Measurements from ENCODE around the gene EGLN1. TPM values are rescaled to one million over a fixed set of nuclear protein-coding genes. Genes with fewer than 3 reads are reported as not detected.

EGLN1 gene
- total RNA-seq, 4 donors from 2014 or later = 53.2 to 76.7 (median 60.1) TPM

DNA sequence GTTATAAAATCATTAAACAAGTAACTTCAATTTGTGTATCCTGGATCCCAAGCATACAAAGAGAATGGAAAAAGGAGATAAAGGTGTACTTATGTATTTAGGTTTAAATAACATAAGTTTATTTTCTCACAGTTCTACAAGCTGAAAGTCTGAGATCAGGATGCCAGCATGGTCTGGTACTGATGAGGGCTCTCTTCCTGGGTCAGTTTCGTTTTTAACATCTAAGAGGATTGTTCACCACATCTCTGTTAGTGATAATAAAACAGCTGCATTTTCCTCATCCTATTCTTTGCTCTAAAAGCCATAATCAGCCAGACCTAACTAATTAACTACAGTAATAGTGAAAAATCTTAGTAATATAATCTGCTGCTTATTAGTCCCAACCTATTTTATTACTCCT, 5.2 kb downstream of the EGLN1 start:
- peak overlapping the region in 1 of 4 donors; percentile 98 for H3K27ac ChIP-seq
- H3K4me1 ChIP-seq = peaks cover 0 to 79% (median 35%) of the 10 kb centered on the region in 4 donors

DNA sequence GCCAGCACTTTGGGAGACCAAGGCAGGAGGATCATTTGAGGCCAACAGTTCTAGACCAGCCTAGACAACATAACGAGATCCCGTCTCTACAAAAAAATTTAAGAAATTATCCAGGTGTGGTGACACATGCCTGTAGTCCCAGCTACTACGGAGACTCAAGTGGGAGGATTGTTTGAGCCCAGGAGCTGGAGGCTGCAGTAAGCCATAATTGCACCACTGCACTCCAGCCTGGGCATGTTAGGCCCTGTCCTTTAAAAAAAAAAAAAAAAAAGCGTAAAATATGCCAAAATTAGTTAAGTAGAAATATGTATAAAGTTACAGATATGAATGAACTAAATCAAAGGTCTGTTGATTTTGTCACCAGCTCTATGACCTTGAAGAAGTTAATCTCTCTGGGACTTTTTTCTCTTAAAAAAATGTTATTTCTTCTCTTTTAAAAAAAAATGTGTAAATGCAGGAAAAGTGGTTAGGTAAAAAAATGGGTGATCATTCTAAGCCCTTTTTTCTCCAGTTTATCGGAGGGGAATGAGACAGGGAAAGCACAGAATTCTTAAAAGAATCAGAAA, 7.0 kb downstream of the EGLN1 start:
- Histone ChIP-seq H3K36me3 (no peaks in the 10 kb centered on the region), H3K27me3 (no peaks in the 10 kb centered on the region), H3K27ac (no peak overlapping the region), H3K9me3 (no peaks in the 10 kb centered on the region), H3K4me3 (peak overlapping the region in 1 of 4 donors; percentile 91), H3K4me1 (peaks cover 0 to 94% (median 39%) of the 10 kb centered on the region in 4 donors)
- DNase-seq (ENCODE audit: low spot score in 2 of 2) = no peak
- no peak for TF ChIP-seq POLR2A (IDR thresholded peaks at IDR 0.05)
- TF ChIP-seq EP300 (IDR thresholded peaks at IDR 0.05) = no peak
- TF ChIP-seq, protein P1, sequence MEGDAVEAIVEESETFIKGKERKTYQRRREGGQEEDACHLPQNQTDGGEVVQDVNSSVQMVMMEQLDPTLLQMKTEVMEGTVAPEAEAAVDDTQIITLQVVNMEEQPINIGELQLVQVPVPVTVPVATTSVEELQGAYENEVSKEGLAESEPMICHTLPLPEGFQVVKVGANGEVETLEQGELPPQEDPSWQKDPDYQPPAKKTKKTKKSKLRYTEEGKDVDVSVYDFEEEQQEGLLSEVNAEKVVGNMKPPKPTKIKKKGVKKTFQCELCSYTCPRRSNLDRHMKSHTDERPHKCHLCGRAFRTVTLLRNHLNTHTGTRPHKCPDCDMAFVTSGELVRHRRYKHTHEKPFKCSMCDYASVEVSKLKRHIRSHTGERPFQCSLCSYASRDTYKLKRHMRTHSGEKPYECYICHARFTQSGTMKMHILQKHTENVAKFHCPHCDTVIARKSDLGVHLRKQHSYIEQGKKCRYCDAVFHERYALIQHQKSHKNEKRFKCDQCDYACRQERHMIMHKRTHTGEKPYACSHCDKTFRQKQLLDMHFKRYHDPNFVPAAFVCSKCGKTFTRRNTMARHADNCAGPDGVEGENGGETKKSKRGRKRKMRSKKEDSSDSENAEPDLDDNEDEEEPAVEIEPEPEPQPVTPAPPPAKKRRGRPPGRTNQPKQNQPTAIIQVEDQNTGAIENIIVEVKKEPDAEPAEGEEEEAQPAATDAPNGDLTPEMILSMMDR (IDR thresholded peaks at IDR 0.05) = no peak
- 88 to 89% methylated on average over 5 of the region's 5 CpGs for WGBS, 2 donors

More for the DNA sequence above, 5.2 kb downstream of the EGLN1 start:
- TF ChIP-seq, protein P1 (IDR thresholded peaks at IDR 0.05) = no peak
- TF ChIP-seq POLR2A (IDR thresholded peaks at IDR 0.05) (no peak), EP300 (IDR thresholded peaks at IDR 0.05) (no peak)
- Histone ChIP-seq H3K36me3 (no peaks in the 10 kb centered on the region), H3K9me3 (no peaks in the 10 kb centered on the region), H3K4me3 (peak overlapping the region in 3 of 4 donors; percentile 2 to 91 (median 16)), H3K27me3 (no peaks in the 10 kb centered on the region)
- DNase-seq (ENCODE audit: low spot score in 2 of 2) = no peak
- 10 to 25% methylated on average over 1 of the region's 1 CpG for WGBS, 2 donors

DNA sequence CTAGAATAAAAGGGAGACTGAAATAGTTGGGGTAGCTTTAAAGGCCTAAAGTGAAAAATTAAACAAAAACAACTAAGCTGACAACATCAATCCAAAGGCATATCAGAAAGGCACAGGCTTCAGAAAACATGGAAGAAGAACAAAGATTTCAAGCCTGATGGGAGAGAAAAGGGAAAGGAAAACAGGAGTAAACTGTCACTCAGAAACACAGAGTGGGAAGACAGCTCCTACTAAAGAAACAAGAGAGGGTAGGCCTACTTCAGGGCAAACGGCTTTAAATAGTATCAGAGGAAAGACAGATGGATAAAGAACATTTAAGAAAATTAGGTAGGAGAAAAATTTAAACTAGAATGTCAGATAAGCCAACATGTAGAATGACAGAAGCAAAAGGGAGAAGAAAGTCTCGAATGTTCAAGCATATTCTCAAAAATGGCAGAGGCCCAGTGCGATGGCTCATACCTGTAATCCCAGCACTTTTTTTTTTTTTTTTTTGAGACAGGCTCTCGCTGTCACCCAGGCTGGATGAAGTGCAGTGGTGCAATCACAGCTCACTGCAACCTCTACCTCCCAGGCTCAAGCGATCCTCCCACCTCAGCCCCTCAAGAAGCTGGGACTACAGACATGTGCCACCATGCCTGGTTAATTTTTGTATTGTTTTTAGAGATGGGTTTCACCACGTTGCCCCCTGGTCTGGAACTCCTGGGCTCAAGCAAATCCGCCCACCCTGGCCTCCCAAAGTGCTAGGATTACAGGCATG, 7.6 kb downstream of the EGLN1 start:
- no peak for DNase-seq (ENCODE audit: low spot score in 2 of 2)
- TF ChIP-seq, protein P1 (IDR thresholded peaks at IDR 0.05) = no peak
- no peak for TF ChIP-seq EP300 (IDR thresholded peaks at IDR 0.05)
- no peak for TF ChIP-seq POLR2A (IDR thresholded peaks at IDR 0.05)
- H3K27me3 ChIP-seq = no peaks in the 10 kb centered on the region
- H3K4me3 ChIP-seq = no peak overlapping the region
- WGBS, 2 donors = 76 to 78% methylated on average over 7 of the region's 7 CpGs
- no peaks in the 10 kb centered on the region for H3K9me3 ChIP-seq
- no peak overlapping the region for H3K27ac ChIP-seq
- H3K4me1 ChIP-seq = peaks cover 0 to 95% (median 37%) of the 10 kb centered on the region in 4 donors
- H3K36me3 ChIP-seq = no peaks in the 10 kb centered on the region

DNA sequence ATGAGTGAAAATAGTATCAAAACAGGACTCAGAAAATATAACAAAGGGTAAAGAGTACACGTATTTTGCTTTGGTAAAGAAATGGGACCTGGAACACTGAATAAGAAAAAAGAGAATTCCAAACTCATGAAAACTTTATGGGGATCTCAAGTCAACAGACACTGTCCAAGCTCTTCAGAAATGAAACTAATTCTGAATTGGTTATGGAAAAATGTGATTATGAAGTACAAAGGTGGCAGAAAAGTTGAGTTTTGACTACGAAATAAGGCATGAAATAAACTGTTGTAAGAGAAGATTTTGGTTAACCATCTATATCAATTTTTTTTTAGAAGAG, 8.4 kb downstream of the EGLN1 start:
- peaks cover 0 to 97% (median 35%) of the 10 kb centered on the region in 4 donors for H3K4me1 ChIP-seq
- 77 to 84% methylated on average over 2 of the region's 2 CpGs for WGBS, 2 donors
- no peak overlapping the region for H3K27ac ChIP-seq
- TF ChIP-seq EP300 (IDR thresholded peaks at IDR 0.05) (no peak), POLR2A (IDR thresholded peaks at IDR 0.05) (no peak)
- TF ChIP-seq, protein P1 (IDR thresholded peaks at IDR 0.05) = no peak
- H3K4me3 ChIP-seq = no peak overlapping the region
- no peaks in the 10 kb centered on the region for H3K9me3 ChIP-seq
- DNase-seq (ENCODE audit: low spot score in 2 of 2) = no peak
- H3K27me3 ChIP-seq = no peaks in the 10 kb centered on the region
- H3K36me3 ChIP-seq = no peaks in the 10 kb centered on the region

DNA sequence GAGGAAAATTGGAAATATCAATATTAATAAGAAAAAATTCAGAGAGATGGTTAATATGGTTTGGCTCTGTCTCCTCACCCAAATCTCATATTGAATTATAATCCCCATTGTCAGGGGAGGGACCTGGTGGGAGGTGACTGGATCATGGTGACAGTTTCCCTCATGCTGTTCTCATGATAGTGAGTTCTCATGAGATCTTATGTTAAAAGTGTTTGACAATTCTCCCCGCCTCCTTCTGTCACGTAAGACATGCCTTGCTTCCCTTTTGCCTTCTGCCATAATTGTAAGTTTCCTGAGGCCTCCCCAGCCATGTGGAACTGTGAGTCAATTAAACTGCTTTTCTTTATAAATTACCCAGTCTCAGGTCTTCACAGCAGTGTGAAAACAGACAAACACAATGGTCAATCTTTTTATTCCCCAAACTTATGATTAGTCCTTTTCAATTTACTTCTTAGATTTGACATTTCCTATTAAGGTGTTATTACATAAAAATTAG, 11.0 kb downstream of the EGLN1 start:
- no peak for TF ChIP-seq EP300 (IDR thresholded peaks at IDR 0.05)

More for the DNA sequence above, 11.0 kb downstream of the EGLN1 start:
- WGBS, 2 donors = 75 to 78% methylated on average over 2 of the region's 2 CpGs
- H3K27ac ChIP-seq = no peak overlapping the region
- H3K4me3 ChIP-seq = no peak overlapping the region
- H3K4me1 ChIP-seq = peaks cover 0 to 97% (median 24%) of the 10 kb centered on the region in 4 donors
- no peaks in the 10 kb centered on the region for H3K36me3 ChIP-seq
- H3K27me3 ChIP-seq = no peaks in the 10 kb centered on the region
- DNase-seq (ENCODE audit: low spot score in 2 of 2) = no peak
- H3K9me3 ChIP-seq = no peaks in the 10 kb centered on the region

Data from tibial nerve (tissue), 4 donors.